ENCODE data around the gene SOX15.

DNA sequence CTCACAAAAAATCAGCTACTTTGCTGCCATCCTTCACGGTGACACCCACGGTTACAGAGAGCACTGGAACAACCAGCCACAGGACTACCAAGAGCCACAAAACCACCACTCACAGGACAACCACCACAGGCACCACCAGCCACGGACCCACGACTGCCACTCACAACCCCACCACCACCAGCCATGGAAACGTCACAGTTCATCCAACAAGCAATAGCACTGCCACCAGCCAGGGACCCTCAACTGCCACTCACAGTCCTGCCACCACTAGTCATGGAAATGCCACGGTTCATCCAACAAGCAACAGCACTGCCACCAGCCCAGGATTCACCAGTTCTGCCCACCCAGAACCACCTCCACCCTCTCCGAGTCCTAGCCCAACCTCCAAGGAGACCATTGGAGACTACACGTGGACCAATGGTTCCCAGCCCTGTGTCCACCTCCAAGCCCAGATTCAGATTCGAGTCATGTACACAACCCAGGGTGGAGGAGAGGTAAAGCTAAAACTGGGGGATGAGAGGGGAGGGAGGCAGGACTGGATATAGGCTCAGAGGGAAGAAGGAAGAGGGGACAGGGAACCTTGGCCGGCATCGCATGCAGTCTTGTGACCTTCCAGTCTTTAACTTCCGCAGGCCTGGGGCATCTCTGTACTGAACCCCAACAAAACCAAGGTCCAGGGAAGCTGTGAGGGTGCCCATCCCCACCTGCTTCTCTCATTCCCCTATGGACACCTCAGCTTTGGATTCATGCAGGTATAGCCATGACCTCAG is 9.9 kb downstream of the SOX15 start:
- TF ChIP-seq, protein P1, sequence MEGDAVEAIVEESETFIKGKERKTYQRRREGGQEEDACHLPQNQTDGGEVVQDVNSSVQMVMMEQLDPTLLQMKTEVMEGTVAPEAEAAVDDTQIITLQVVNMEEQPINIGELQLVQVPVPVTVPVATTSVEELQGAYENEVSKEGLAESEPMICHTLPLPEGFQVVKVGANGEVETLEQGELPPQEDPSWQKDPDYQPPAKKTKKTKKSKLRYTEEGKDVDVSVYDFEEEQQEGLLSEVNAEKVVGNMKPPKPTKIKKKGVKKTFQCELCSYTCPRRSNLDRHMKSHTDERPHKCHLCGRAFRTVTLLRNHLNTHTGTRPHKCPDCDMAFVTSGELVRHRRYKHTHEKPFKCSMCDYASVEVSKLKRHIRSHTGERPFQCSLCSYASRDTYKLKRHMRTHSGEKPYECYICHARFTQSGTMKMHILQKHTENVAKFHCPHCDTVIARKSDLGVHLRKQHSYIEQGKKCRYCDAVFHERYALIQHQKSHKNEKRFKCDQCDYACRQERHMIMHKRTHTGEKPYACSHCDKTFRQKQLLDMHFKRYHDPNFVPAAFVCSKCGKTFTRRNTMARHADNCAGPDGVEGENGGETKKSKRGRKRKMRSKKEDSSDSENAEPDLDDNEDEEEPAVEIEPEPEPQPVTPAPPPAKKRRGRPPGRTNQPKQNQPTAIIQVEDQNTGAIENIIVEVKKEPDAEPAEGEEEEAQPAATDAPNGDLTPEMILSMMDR (IDR thresholded peaks at IDR 0.05; ENCODE audit: low read length): no peak
- no peak for TF ChIP-seq EZH2phosphoT487 (IDR thresholded peaks at IDR 0.05; ENCODE audit: low read length)
